ENCODE results near the gene CTDSPL2. TPM values are rescaled to one million over a fixed set of nuclear protein-coding genes. Genes with fewer than 3 reads are reported as not detected.
A peak's percentile ranks its signal among the peaks of the same experiment; 100 is the strongest.

Gene CTDSPL2
- total RNA-seq, 1 experiment from 2014 or later: 55.0 TPM

- TF ChIP-seq EZH2 (IDR thresholded peaks at IDR 0.05; ENCODE audit: low read depth) (no peak), CTCF (conservative IDR thresholded peaks at IDR 0.05) (no peak)
- Histone ChIP-seq H3K27me3 (ENCODE audit: insufficient read depth, low read depth) (no peaks in the 10 kb centered on the region), H3K36me3 (ENCODE audit: low read depth) (peaks cover 7% of the 10 kb centered on the region; the same call in 1 of the 2 replicates), H3K9me2 (ENCODE audit: insufficient read depth) (no peaks in the 10 kb centered on the region), H2AFZ (no peak overlapping the region), H3K9me3 (ENCODE audit: insufficient read depth, low read depth) (no peaks in the 10 kb centered on the region), H3K4me1 (replicated peaks; ENCODE audit: insufficient read depth) (peaks cover 11% of the 10 kb centered on the region), H4K20me1 (ENCODE audit: insufficient read depth) (peaks cover 10% of the 10 kb centered on the region), H3F3A (ENCODE audit: insufficient read depth, low read depth) (peaks cover 12% of the 10 kb centered on the region; the same call in 1 of the 2 replicates), H3K4me2 (peak overlapping the region; percentile 94), H3K27ac (no peak overlapping the region), H3K4me3 (peak overlapping the region; percentile 90; the same call in 1 of the 2 replicates), H3K79me2 (ENCODE audit: low read depth) (peaks cover 49% of the 10 kb centered on the region)
- DNase-seq: no peak
- CTCF ChIA-PET: no interaction called here
- BruUV-seq (replicated peaks): no TSS peak
- POLR2A ChIA-PET (ENCODE audit: unreplicated experiment): no interaction called here
- intact Hi-C loops (cut with micrococcal nuclease; ENCODE audit: unreplicated experiment): no loop called here
Observed at GRCh38 chr15:44535092-44535491, 107.7 kb downstream of the CTDSPL2 start.

- peak in 1 of 2 experiments; percentile 22 for DNase-seq
Observed at GRCh38 chr15:44535523-44536301, 108.3 kb downstream of the CTDSPL2 start.

More at GRCh38 chr15:44535523-44536301, 108.3 kb downstream of the CTDSPL2 start:
- Histone ChIP-seq H3K27ac (peak overlapping the region; percentile 90), H3K36me3 (ENCODE audit: low read depth) (peaks cover 10% of the 10 kb centered on the region), H3K79me2 (ENCODE audit: low read depth) (peaks cover 55% of the 10 kb centered on the region), H3F3A (ENCODE audit: insufficient read depth, low read depth) (peaks cover 12% of the 10 kb centered on the region; the same call in 1 of the 2 replicates), H4K20me1 (ENCODE audit: insufficient read depth) (peaks cover 14% of the 10 kb centered on the region), H3K9me3 (ENCODE audit: insufficient read depth, low read depth) (no peaks in the 10 kb centered on the region), H3K27me3 (ENCODE audit: insufficient read depth, low read depth) (no peaks in the 10 kb centered on the region), H2AFZ (peak overlapping the region; percentile 89), H3K9me2 (ENCODE audit: insufficient read depth) (no peaks in the 10 kb centered on the region), H3K4me3 (peak overlapping the region; percentile 90), H3K4me1 (replicated peaks; ENCODE audit: insufficient read depth) (peaks cover 13% of the 10 kb centered on the region), H3K4me2 (peak overlapping the region; percentile 94)
- intact Hi-C loops (cut with micrococcal nuclease; ENCODE audit: unreplicated experiment): no loop called here
- TF ChIP-seq EZH2 (IDR thresholded peaks at IDR 0.05; ENCODE audit: low read depth): no peak
- TF ChIP-seq CTCF (conservative IDR thresholded peaks at IDR 0.05): no peak
- TSS peak; percentile 81 for BruUV-seq (replicated peaks)
- CTCF ChIA-PET: no interaction called here
- POLR2A ChIA-PET (ENCODE audit: unreplicated experiment): no interaction called here
